ENCODE measurements around the gene CDH22.

Gene CDH22

GRCh38 chr20:46127396-46128010, 180.8 kb downstream of the CDH22 start:
- no peak for DNase-seq (ENCODE audit: low read depth in 1 of 2, low spot score in 1 of 2)
- TF ChIP-seq JUND (IDR thresholded peaks at IDR 0.05; ENCODE audit: low read depth): no peak
- in situ Hi-C loops (cut with HindIII; ENCODE audit: low pct_unique_long_range_greater_than_20kb, low sequenced_read_pairs): loop anchor here (25.0 kb wide), 1 partner anchor 310 kb away; no protein-coding TSS in a partner anchor

GRCh38 chr20:46126440-46127056, 181.8 kb downstream of the CDH22 start:
- in situ Hi-C loops (cut with HindIII; ENCODE audit: low pct_unique_long_range_greater_than_20kb, low sequenced_read_pairs): loop anchor here (25.0 kb wide), 1 partner anchor 311 kb away; no protein-coding TSS in a partner anchor
- TF ChIP-seq JUND (IDR thresholded peaks at IDR 0.05; ENCODE audit: low read depth): no peak
- no peak for DNase-seq (ENCODE audit: low read depth in 1 of 2, low spot score in 1 of 2)

Measured in T47D (cell line).